Loucy (cell line): ENCODE measurements around the gene ACTL8.

Experiments
- CTCF ChIP-seq: fragments of 200-600 bp; sonication (generic); conservative IDR thresholded peaks from 2 replicates; pipeline ENCODE4 v1.5.1; 2014; ENCODE audit warnings: mild to moderate bottlenecking, antibody characterized with exemption, low read length
- EZH2phosphoT487 ChIP-seq: fragments of 200-600 bp; IDR thresholded peaks from 2 replicates; pipeline ENCODE4 v1.6.1; 2018; ENCODE audit warnings: antibody characterized with exemption, mild to moderate bottlenecking, moderate library complexity, borderline replicate concordance

- TF ChIP-seq CTCF (no peak), EZH2phosphoT487 (no peak)
These were observed 105.7 kb downstream of the ACTL8 start for GRCh38 chr1:17860812-17861211.
